Endometrial microvascular endothelial cells (primary cell): ENCODE results near the gene IL17D. TPM values are rescaled to one million over a fixed set of nuclear protein-coding genes. Genes with fewer than 3 reads are reported as not detected.
"Not testable (repeated sequence)": the region's sequence is repeated elsewhere in the genome, so short reads cannot be mapped to it uniquely, and the experiment has no call there.

Source experiments
- in situ Hi-C: cut with HindIII; loops from 2 replicates; pipeline ENCODE4 v1.10.0; 2017; ENCODE audit warnings: low sequenced_read_pairs, low pct_unique_long_range_greater_than_20kb; ENCODE audit errors: inconsistent ontology term
- total RNA-seq: library from RNA; depleted of rRNA; stranded (reverse); fragments of >200 nt; gene quantifications from one replicate; pipeline ENCODE4 v1.2.3, GENCODE V29; 2015; ENCODE audit errors: inconsistent ontology term

IL17D gene
- 1.8 TPM for total RNA-seq

DNA sequence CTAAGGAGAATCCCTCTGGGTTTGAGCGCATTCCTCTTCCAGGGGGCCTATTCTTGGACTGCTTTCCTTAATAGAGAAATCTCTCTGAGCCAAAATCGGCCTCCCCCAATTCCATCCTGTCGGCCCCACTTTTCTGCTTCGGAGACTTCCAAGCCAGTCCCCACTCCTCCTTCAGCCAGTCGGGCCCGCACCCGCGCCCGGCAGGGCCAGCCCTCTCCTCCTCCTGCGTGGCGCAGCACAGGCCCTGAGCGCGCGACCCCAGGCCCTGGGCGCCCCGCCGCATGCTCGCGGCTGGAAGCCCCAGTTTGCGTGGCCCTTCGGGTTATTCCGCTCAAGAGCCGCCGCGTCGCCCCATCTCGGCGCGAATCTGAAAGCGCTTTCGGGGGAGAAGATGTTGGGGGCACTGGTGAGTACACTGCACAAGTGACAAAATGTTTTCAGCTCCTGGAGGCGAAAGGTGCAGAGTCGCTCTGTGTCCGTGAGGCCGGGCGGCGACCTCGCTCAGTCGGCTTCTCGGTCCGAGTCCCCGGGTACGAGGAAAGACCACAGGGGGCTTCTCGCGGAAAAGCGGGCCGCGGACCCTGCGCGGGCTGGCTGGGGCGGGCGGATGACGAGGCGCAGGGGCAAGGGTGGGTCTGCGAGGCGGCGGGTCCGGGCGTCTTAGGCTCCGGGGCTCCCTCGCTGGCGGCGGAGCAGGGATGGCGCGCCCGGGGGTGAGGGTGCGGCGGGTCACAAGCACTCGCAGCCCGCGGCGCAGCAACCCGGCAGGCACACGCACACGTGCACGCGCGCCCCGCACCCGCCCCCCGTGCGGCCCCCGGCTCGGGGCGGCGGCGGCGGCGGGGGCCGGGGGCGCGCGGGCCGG, at the start of gene IL17D:
Gene IL17D (plus strand): TSS at position 785 of the 865 bp plus-strand sequence. CDS start 303 bp downstream, outside the sequence.
- in situ Hi-C loops, result loop anchor here (10.0 kb wide), 1 partner anchor 112 kb away; no protein-coding TSS in a partner anchor

DNA sequence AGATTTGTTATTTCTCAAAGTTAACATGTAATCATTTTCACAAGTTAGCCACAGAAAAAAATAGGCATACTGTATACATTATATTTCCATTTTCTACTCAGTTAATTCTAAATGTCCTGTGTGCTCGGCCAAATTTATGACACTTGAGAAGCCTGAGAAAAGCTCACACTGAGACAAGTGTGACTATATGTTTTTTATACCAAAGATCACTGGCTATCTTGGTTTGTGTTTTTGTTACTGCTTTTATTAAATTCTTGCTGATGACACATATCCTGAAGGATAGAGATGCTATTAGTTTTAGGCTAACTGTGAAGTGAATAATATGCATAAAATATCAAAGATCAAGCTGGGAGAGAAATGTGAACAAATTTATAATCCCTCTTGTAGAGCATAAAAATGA, 49.3 kb upstream of the IL17D start:
- in situ Hi-C loops, result no loop called here

DNA sequence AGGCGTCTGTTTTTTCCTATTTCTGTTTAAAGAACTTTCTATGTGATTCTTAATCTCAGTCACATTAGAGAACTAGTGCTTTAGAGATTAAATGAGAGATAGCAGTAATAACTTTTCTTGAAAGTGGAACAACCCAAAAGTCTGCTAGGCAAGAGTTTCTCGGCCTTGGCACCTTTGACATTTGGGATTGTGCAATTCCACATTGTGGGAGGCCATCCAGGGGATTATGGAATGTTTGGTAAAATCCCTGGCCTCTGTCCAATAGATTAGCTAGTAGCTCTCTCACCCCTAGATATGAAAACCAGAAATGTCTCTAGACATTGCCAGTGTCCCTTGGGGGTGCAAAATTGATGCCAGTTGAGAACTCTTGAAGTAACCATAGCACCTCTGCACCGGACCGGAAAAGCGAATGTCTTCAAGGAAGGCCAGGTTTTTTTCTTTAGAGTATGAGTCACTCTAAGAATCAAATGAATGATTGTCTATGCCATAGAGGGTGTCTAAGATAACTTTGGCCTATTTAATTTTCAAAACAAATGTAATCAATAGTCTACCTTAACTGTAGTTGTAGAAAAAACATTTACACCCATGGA, 45.0 kb upstream of the IL17D start:
- in situ Hi-C loops, result no loop called here

DNA sequence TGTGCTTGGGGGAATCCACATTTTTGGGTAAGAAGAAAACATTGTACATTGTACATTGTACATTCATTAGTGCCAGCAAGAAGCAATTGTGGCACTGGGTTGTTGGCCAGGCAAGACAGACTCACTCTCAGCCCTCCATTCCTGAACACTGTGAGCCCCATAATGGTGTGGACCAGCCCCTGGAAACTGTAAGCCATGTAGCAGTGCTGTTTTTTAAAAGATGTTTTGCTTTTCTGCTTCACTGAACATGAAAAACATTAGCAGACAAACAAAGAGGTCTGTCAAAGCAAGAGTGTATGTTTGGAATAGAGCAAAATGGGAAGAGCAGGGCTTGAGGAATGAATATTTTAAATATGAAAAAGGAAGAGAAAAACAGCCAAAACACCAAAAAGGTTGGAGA, 39.1 kb upstream of the IL17D start:
- in situ Hi-C loops, result no loop called here

DNA sequence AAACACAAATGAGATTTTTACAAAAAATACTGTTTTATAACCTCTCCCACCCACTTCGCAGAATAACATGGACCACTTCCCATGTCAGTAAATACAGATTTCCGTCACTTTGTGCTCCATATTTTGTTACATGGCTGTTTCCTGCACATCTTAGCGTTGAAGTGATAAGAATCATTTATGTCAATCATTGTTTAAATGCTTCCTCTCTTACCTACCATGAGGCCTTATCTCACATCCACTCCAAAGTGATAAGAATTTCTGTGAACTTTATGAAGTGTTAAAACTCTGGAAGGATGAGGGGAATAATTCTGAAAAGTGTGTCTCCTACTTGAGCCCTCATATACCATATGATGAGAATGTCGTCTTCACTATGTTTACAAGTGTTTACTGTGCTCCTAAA, 36.6 kb upstream of the IL17D start:
- in situ Hi-C loops, result no loop called here

DNA sequence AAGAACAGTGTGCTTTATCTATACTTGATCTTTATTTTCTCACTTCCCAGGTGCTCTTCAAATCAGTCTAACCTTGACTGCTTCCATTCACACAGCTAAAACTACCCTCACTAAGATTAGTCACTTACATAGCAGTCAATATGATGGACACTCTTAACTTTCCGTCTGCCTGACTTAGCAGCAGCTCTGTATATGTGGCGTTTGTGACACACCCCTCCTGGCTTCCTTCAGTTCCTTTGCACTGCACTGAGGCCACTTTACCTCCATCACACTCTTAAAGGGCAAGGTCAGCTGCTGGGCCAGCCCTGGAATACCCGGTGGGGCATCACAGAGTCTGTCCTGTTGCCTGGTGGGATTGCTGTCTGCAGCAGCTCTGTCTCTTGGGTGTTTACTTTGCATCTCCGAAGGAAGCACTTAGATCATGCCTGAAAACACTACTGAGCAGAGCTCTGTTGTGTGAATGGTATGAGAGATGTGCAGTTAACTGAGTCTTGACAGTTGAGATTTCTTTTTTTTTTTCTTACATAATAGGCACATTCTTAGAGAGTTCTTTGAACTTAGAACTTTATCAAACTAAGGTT, 35.6 kb upstream of the IL17D start:
- in situ Hi-C loops, result no loop called here

DNA sequence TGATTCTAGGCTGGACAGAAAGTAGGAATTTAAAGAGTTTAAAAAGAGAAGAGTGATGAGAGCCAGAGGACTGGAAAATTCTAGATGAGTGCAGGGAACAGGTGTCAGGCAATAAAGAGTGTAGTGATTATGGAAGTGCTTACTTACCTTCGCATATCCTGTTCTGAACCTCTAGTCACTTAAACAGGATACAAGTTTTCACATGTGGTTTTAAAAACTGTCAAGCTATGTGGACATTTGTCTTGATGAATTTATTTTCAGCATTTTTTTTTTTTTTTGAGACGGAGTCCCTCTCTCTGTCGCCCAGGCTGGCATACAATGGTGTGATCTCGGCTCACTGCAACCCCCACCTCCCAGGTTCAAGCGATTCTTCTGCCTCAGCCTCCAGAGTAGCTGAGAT, 34.3 kb upstream of the IL17D start:
- in situ Hi-C loops, result no loop called here

DNA sequence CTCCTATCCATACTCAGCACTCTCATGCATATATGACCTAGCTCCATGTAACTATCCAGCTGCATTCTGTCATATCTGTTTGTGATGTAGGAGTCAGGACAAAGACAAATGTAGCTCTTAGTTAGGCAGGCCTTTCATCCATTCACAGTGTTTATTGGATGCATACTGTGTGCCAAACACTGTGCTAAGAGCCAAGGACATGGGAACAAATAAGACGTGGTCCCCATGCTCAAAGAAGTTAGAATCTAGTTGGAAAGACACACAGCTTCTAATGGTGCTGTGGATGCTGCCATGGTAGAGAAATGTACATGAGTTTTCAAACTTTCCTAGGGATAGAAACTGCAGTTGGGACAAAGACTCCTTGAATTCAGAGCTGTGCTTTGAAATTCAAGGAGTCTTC, 31.7 kb upstream of the IL17D start:
- in situ Hi-C loops, result no loop called here

GRCh38 chr13:20672772-20673171, 30.7 kb upstream of the IL17D start:
- in situ Hi-C loops, result no loop called here

DNA sequence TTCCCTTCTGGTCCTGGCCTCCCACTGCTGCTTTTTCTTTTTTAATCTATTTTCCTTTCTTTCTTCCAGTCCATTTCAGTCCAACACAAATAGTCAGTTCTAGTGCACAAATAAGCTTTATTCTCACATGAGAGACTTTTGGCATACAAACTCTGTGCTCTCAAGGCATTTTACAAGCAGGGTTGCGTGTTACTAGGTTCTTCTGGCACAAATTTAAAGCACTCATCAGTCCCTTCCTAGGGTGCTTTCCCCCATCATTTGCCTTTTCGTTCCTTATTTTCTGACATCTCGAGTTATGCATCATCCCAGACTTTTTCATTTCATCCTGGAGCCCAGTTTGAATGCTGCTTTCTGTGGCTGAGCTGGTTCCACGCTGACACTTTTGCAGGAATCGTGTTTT, 29.8 kb upstream of the IL17D start:
- in situ Hi-C loops, result no loop called here

DNA sequence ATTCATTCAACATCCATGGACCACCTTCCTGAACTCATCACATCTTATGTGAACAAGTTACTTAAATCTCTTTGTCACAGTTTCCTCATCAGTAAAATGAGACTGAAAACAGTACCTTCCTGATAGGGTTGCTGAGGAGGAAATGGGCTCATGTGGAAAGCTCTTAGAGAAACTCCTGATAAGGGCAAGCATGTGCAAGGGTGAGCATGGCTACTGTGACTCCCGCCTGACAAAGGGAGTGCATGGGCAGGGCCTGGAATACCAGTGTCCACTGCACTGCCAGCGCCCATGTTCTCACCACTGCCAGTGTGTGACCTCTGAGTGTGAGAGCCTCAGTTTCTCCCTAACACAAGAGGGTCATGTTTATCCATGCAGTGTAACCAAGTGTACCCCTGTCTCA, 27.3 kb upstream of the IL17D start:
- in situ Hi-C loops, result no loop called here

GRCh38 chr13:20678606-20679005, 24.9 kb upstream of the IL17D start:
- in situ Hi-C loops, result not testable (repeated sequence)

DNA sequence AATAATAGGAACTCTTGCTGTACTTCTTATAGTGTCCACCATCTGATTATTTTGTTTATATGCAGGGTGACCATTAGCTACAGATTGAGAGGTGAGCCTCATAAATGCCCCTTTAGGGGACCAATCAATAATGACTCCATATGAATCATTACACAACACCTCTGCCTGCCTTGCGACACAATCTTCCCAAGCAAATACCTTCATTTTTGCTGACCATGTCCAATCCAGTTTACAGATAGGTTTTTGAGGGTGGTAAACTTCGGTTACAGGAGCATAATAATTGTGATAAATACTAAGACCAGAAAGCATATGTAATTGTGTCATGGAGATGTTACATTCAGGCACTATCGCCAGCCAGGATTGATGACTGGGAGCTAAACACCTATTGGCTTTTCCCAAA, 23.6 kb upstream of the IL17D start:
- in situ Hi-C loops, result no loop called here

DNA sequence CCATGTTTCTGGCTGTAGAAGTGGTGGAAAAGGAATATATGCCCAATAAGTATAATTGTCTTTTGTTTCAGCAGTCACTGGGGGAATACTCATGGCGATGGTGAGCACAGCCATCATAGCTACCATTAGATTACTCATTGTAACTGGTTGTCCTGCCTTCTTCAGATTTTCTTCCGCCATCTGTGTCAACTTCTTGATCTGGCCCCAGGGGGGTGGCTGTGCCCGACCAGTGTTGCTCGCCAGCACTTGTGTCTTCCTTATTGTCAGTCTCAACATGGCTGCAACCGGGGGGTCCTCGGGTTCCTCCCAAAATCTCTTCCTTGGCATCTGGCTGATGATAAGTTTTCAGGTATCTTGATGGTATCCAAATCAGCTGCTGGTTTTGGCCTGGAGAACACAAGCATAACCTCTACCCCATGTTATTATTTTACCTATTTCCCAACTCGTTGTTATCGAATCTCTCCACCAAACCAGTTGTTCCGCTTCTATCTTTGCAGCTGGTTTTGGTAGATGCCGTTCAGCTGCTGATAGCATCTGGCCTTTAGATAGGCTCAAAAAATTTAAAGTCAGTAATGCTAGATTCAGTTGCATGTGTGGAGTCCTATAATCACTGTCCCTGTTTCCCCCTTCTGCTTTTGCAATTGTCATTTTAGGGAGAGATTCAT, 23.0 kb upstream of the IL17D start:
- in situ Hi-C loops, result no loop called here

DNA sequence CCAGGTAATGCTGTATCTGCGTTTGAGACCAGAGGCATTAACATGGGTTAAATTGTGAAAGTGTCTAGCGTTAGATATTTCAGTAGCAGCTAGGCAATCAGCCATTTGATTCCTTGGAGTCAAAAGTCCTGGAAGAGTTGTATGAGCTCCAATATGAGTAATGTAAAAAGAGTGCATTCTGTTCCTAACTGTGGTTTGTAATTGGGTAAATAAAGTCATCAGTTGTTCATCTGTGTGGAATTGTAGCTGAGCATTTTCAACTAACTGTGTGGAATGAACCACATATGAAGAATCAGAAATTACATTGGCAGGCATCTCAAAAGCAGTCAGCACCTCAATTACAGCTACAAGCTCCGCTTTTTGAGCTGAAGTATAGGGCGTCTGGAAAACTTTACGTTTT, 22.0 kb upstream of the IL17D start:
- in situ Hi-C loops, result not testable (repeated sequence)

- in situ Hi-C loops, result no loop called here
Observed at GRCh38 chr13:20682061-20682460, 21.4 kb upstream of the IL17D start.

GRCh38 chr13:20684041-20684440, 19.5 kb upstream of the IL17D start:
- in situ Hi-C loops, result no loop called here

DNA sequence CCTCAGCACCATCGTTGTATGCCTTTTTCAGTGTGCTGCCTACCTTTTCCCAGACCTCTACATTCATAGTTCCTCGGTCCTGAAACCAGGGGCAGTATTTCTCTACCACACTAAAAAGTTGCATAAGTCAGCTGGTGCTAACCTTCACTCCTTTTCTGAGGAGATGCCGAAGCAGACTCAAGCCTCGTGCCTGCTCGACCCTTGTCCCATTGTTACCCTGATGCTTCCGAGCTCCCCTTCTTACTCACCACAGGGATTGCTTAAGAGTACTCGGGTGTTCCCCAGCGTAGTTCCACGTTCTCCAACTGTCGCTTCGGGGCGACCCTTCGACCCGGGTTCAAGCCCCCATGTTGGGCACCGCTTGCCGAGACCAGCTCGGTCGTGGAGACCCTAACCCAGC, 19.0 kb upstream of the IL17D start:
- in situ Hi-C loops, result no loop called here

DNA sequence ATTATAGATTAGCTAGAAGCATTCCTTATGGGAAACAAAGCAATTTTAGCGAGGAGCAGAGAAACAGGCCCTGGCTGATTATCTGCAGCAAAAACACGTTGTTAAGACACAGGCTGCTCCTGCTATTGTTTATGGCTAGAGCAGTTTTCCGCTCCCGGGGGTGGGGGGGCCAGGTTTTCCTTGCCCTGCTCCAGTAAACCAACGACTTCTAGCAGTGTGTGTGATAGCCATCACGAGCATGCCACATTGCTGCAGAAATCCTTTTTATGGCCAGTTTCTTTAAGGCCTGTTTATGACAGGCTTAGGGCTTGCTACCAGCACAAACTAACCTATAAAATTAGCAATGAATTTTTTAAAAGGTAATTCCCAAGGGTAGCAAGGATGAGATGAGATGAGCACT, 18.4 kb upstream of the IL17D start:
- in situ Hi-C loops, result no loop called here

- in situ Hi-C loops, result no loop called here
Observed at GRCh38 chr13:20686167-20686566, 17.3 kb upstream of the IL17D start.
